Measurements from ENCODE around the gene DPP9. TPM values are rescaled to one million over a fixed set of nuclear protein-coding genes. Genes with fewer than 3 reads are reported as not detected.

Gene DPP9
- total and polyA plus RNA-seq, 2 of the 4 experiments (the other 2 are of a cell fraction) = 12.4 to 33.0 TPM

DNA sequence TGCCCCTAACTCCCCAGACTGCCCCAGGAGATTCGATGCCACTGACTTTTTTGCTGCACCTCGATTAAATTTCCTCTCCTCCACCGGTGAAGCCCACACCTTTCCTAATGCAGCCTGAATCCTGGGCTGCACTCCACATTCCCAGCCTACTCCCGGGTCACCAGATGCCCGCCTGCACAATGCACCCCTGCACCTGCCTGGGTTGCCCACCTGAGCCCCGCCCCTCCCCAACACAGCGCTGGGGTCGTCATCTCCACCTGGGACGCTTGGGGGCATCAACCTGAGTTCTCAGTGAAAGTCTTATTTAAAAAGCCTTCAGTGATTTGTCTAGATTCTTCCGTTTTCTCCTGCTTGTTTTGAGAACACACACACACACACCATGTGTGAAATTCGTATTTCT is 24.5 kb upstream of the DPP9 start:
- Histone ChIP-seq H3K27ac (ENCODE audit: insufficient read depth, low read length) (no peak overlapping the region), H3K14ac (replicated peaks; ENCODE audit: low read depth, low read length) (no peak overlapping the region), H3K23ac (ENCODE audit: low read depth, low read length) (no peak overlapping the region), H3K56ac (ENCODE audit: extremely low read depth, insufficient read depth, low read length) (no peak overlapping the region), H4K91ac (ENCODE audit: insufficient read depth, low read depth, low read length) (no peak overlapping the region), H3K9me3 (ENCODE audit: control insufficient read depth, insufficient read depth, low read length) (no peaks in the 10 kb centered on the region), H2BK15ac (ENCODE audit: low read depth, low read length) (no peak overlapping the region), H2AFZ (replicated peaks; ENCODE audit: low read length, poor library complexity) (no peak overlapping the region), H3K27me3 (ENCODE audit: control insufficient read depth, insufficient read depth, low read length) (peaks cover 15% of the 10 kb centered on the region), H3K4me2 (ENCODE audit: low read depth, low read length) (no peak overlapping the region), H2BK5ac (ENCODE audit: low read depth, low read length, poor library complexity, severe bottlenecking) (no peak overlapping the region), H3K4ac (ENCODE audit: low read depth, low read length) (no peak overlapping the region), H4K20me1 (ENCODE audit: insufficient read depth, low read length) (no peaks in the 10 kb centered on the region), H2AK9ac (replicated peaks; ENCODE audit: low read depth, low read length, poor library complexity) (no peak overlapping the region), H3K79me1 (ENCODE audit: low read depth in 1 of 2, low read length in 2 of 2) (no peaks in the 10 kb centered on the region), H3K9me1 (ENCODE audit: insufficient read depth, low read length) (no peaks in the 10 kb centered on the region), H2BK20ac (ENCODE audit: low read depth, low read length) (no peak overlapping the region), H3K9ac (ENCODE audit: low read depth, low read length) (no peak overlapping the region), H2BK120ac (ENCODE audit: low read depth, low read length) (no peak overlapping the region), H3K4me1 (ENCODE audit: control insufficient read depth, insufficient read depth, low read length) (peaks cover 2% of the 10 kb centered on the region; the same call in 1 of the 2 replicates), H2AK5ac (ENCODE audit: low read depth, low read length) (no peak overlapping the region), H3K36me3 (ENCODE audit: control insufficient read depth, insufficient read depth, low read length) (no peaks in the 10 kb centered on the region), H4K8ac (ENCODE audit: low read depth in 2 of 2, low read length in 2 of 2) (no peak overlapping the region), H3K18ac (ENCODE audit: low read depth, low read length) (no peak overlapping the region), H4K5ac (ENCODE audit: low read depth, low read length) (no peak overlapping the region), H3K4me3 (ENCODE audit: insufficient read depth, low read depth, low read length) (no peak overlapping the region)
- intact Hi-C loops (cut with micrococcal nuclease) = no loop called here
- 57% methylated on average over 3 of the region's 11 CpGs; no CpG with 5 or more reads in 1 of the 2 experiments for WGBS, 2 experiments (ENCODE audit: extremely low coverage in 2 of 2, insufficient read length in 1 of 2)
- no TSS peak for BruUV-seq (replicated peaks)
- dilution Hi-C loops (cut with HindIII; ENCODE audit: low sequenced_read_pairs, unreplicated experiment) = no loop called here
- ChIA-PET POLR2A (ENCODE audit: unreplicated experiment) (no interaction called here), CTCF (no interaction called here)
- no peak for TF ChIP-seq MAFK (IDR thresholded peaks at IDR 0.05; ENCODE audit: low read depth, low read length)
- no peak for TF ChIP-seq ELK1 (IDR thresholded peaks at IDR 0.05; ENCODE audit: borderline replicate concordance, low read depth, low read length)
- no peak for TF ChIP-seq BHLHE40 (IDR thresholded peaks at IDR 0.05; ENCODE audit: low read depth, low read length)
- TF ChIP-seq CTCF (conservative IDR thresholded peaks at IDR 0.05; ENCODE audit: low read depth, low read length) = no peak
- TF ChIP-seq RAD21 (IDR thresholded peaks at IDR 0.05; ENCODE audit: low read length) = no peak
- no peak for TF ChIP-seq MAZ (IDR thresholded peaks at IDR 0.05; ENCODE audit: borderline replicate concordance, low read depth, low read length)
- no peak for TF ChIP-seq USF2 (IDR thresholded peaks at IDR 0.05; ENCODE audit: low read depth, low read length)
- DNase-seq (no peak), ATAC-seq (ENCODE audit: low read depth) (no peak)
- in situ Hi-C loops (cut with MboI; ENCODE audit: low sequenced_read_pairs) = no loop called here

Data from IMR-90 (cell line).